BLaER1 treated with 17β-estradiol and CSF1 and Interleukin-3, amounts not matched to agents 10 nM and 100 nM (cell line): ENCODE data around the gene COPG2.

Experiments used
- H3K27ac ChIP-seq, 11 experiments: shearing (Covaris generic); formaldehyde crosslinking; 2 replicates each; pipeline ENCODE4 v1.8.1; 2022
- H3K27me3 ChIP-seq, 11 experiments: shearing (Covaris generic); formaldehyde crosslinking; 2 replicates each; pipeline ENCODE4 v1.8.1; 2022
- H3K36me3 ChIP-seq, 11 experiments: shearing (Covaris generic); formaldehyde crosslinking; 2 replicates each; pipeline ENCODE4 v1.8.1; 2022
- H3K4me1 ChIP-seq, 10 experiments: shearing (Covaris generic); formaldehyde crosslinking; 2 replicates each; pipeline ENCODE4 v1.8.1; 2022
- H3K4me2 ChIP-seq, 11 experiments: shearing (Covaris generic); formaldehyde crosslinking; 2 replicates each; pipeline ENCODE4 v1.8.1; 2022
- H3K4me3 ChIP-seq, 10 experiments: shearing (Covaris generic); formaldehyde crosslinking; 2 replicates each; pipeline ENCODE4 v1.8.1; 2022
- H3K9ac ChIP-seq, 11 experiments: shearing (Covaris generic); formaldehyde crosslinking; 2 replicates each; pipeline ENCODE4 v1.8.1; 2022
- H3K9me3 ChIP-seq, 11 experiments: shearing (Covaris generic); formaldehyde crosslinking; replicated peaks in 1 of 11; 2 replicates each; pipeline ENCODE4 v1.8.1; 2022
- H4K20me1 ChIP-seq, 11 experiments: shearing (Covaris generic); formaldehyde crosslinking; 2 replicates each; pipeline ENCODE4 v1.8.1; 2022
- Cebpa-rat ChIP-seq, 11 experiments: shearing (Covaris generic); IDR thresholded peaks; 2 replicates each; pipeline ENCODE4 v1.8.1; 2022

Gene COPG2

DNA sequence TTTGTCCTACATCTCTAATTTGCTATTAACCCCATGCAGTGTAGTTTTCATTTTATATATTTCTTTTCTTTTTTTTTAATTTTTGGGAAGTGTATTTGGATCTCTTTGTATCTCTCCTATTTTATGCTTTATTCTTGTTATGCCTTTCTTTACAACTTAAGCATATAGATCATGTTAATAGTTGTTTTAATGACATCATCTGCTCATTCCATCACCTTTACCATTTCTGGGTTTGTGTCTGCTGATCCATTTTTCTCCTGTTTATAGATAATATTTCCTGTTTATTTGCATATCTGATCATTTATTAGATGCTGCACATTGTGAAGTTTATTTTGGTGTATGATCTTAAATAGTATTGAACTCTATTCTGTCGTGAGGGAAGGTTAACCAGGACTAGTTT lies 13.7 kb downstream of the COPG2 start:
- Histone ChIP-seq H3K27me3 (no peaks in the 10 kb centered on the region), H3K4me3 (no peak overlapping the region), H3K27ac (no peak overlapping the region), H3K4me2 (no peak overlapping the region), H3K9ac (no peak overlapping the region), H3K4me1 (peaks cover 0 to 13% (median 8%) of the 10 kb centered on the region in 10 experiments; a peak in 16 of 20 replicates), H3K36me3 (peaks cover 5 to 45% (median 20%) of the 10 kb centered on the region in 11 experiments; a peak in 19 of 22 replicates), H4K20me1 (no peaks in the 10 kb centered on the region), H3K9me3 (peaks cover 0 to 9% (median 0%) of the 10 kb centered on the region in 11 experiments; a peak in 2 of 22 replicates)
- no peak for TF ChIP-seq Cebpa-rat (IDR thresholded peaks at IDR 0.05)

GRCh38 chr7:130650611-130651120 lies 17.9 kb downstream of the COPG2 start:
- Histone ChIP-seq H3K4me1 (peaks cover 0 to 25% (median 13%) of the 10 kb centered on the region in 10 experiments; a peak in 16 of 20 replicates), H3K4me3 (no peak overlapping the region), H3K9ac (no peak overlapping the region), H3K9me3 (peaks cover 0 to 45% (median 17%) of the 10 kb centered on the region in 11 experiments; a peak in 17 of 22 replicates), H3K27ac (no peak overlapping the region), H3K27me3 (no peaks in the 10 kb centered on the region), H3K4me2 (no peak overlapping the region), H3K36me3 (peaks cover 15 to 57% (median 25%) of the 10 kb centered on the region in 11 experiments; a peak in 18 of 22 replicates), H4K20me1 (no peaks in the 10 kb centered on the region)
- no peak for TF ChIP-seq Cebpa-rat (IDR thresholded peaks at IDR 0.05)

DNA sequence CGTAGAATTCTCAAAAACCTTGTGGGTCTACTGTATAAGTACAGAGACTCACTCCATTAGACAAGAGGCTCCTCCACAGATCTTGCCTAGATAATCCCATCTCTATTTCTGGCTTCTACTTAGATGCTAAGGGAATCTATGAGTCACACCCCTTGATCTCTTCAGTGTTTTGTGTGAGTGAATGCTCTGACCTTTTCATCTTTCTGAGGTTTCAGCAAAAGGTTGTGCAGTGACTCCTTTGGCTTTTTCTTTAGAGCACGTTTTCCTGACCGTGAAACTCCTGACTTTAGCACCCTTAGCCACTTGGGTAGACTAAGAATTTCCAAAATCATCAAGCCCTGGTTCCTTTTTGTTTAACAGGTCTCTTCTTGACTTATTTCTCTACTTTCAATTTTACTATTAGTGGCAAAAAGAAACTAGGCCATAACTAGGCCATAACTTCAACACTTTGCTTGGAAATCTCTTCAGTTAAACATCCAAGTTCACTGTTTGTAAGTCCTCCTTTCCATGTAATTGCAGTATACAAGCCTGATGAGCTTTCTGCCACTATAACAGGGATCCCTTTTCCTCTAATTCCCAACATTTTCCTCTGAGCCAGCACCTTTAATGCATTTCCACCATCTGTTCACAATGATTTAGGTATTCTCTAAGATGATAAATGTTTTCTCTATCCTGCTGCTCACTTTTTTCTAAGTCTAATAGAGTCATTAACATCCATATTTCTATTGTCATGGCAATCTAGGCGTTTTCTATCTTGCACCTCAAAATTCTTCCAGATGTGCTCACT lies 19.4 kb downstream of the COPG2 start:
- no peak overlapping the region for H3K9ac ChIP-seq
- no peak overlapping the region for H3K27ac ChIP-seq
- H3K36me3 ChIP-seq, result peaks cover 15 to 68% (median 26%) of the 10 kb centered on the region in 11 experiments; a peak in 19 of 22 replicates
- peaks cover 0 to 45% (median 20%) of the 10 kb centered on the region in 11 experiments; a peak in 17 of 22 replicates for H3K9me3 ChIP-seq
- H4K20me1 ChIP-seq, result no peaks in the 10 kb centered on the region
- no peak for TF ChIP-seq Cebpa-rat (IDR thresholded peaks at IDR 0.05)
- H3K27me3 ChIP-seq, result no peaks in the 10 kb centered on the region
- no peak overlapping the region for H3K4me3 ChIP-seq
- H3K4me2 ChIP-seq, result peak overlapping the region in 6 of 11 experiments; percentile 3 to 44 (median 19); a peak in 7 of 22 replicates
- peaks cover 0 to 25% (median 13%) of the 10 kb centered on the region in 10 experiments; a peak in 16 of 20 replicates for H3K4me1 ChIP-seq

- Histone ChIP-seq H3K27me3 (no peaks in the 10 kb centered on the region), H3K4me3 (no peak overlapping the region), H3K4me1 (peaks cover 0 to 20% (median 11%) of the 10 kb centered on the region in 10 experiments; a peak in 16 of 20 replicates), H3K9me3 (peaks cover 0 to 44% (median 20%) of the 10 kb centered on the region in 11 experiments; a peak in 17 of 22 replicates), H3K27ac (no peak overlapping the region), H4K20me1 (no peaks in the 10 kb centered on the region), H3K4me2 (peak overlapping the region in 6 of 11 experiments; percentile 3 to 44 (median 19); a peak in 9 of 22 replicates), H3K9ac (no peak overlapping the region), H3K36me3 (peaks cover 14 to 71% (median 26%) of the 10 kb centered on the region in 11 experiments; a peak in 19 of 22 replicates)
- no peak for TF ChIP-seq Cebpa-rat (IDR thresholded peaks at IDR 0.05)
Observed at GRCh38 chr7:130648580-130648979, 20.0 kb downstream of the COPG2 start.

DNA sequence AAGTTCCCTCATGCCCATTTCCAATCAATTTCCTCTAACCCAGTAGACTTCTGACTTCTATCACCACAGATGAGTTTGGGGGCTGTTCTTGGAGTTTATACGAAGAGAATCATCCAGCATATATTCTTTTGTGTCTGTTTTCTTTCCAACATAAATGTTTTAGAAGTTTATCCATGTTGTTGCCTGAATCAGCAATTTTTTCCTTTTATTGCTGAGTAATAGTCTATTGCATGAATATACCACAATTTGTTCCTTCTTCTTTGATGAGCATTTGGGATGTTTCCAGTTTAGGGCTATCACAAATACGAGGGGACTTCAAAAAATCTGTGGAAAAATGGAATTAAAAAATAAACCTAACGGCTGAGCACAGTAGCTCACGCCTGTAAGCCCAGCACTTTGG lies 26.2 kb downstream of the COPG2 start:
- H3K9ac ChIP-seq, result no peak overlapping the region
- no peaks in the 10 kb centered on the region for H3K27me3 ChIP-seq
- no peak overlapping the region for H3K27ac ChIP-seq
- 0 out of 20 replicates have a peak, but pooled peaks cover 0 to 5% (median 0%) of the 10 kb centered on the region in 10 experiments for H3K4me1 ChIP-seq
- H4K20me1 ChIP-seq, result no peaks in the 10 kb centered on the region
- H3K36me3 ChIP-seq, result peaks cover 4 to 64% (median 28%) of the 10 kb centered on the region in 11 experiments; a peak in 19 of 22 replicates
- no peak overlapping the region for H3K4me3 ChIP-seq
- TF ChIP-seq Cebpa-rat (IDR thresholded peaks at IDR 0.05), result no peak
- no peak overlapping the region for H3K4me2 ChIP-seq
- peaks cover 21 to 42% (median 36%) of the 10 kb centered on the region in 11 experiments for H3K9me3 ChIP-seq

DNA sequence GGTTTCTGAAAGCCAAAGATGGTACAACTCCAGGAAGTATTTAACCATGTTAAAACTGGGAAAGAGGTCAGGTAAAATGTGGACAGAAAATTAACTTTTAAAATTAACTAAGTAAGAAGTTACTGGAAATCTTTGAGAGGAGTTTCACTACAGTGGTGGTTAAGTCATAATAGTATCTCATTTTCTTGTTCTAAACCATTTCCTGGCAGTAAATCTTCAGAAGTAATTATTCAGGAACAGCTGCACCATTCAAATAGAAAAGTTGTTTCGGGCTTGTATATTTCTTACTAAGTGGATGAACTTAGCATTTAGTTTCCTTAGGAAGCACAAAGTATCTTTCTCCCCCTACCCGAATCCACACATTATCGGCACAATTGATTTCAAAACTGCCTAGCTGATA lies 27.1 kb downstream of the COPG2 start:
- H3K27ac ChIP-seq, result no peak overlapping the region
- H4K20me1 ChIP-seq, result no peaks in the 10 kb centered on the region
- no peak overlapping the region for H3K9ac ChIP-seq
- peaks cover 4 to 58% (median 23%) of the 10 kb centered on the region in 11 experiments; a peak in 19 of 22 replicates for H3K36me3 ChIP-seq
- H3K4me2 ChIP-seq, result no peak overlapping the region
- 0 out of 20 replicates have a peak, but pooled peaks cover 0 to 5% (median 0%) of the 10 kb centered on the region in 10 experiments for H3K4me1 ChIP-seq
- TF ChIP-seq Cebpa-rat (IDR thresholded peaks at IDR 0.05), result no peak
- no peaks in the 10 kb centered on the region for H3K27me3 ChIP-seq
- no peak overlapping the region for H3K4me3 ChIP-seq
- H3K9me3 ChIP-seq, result peaks cover 28 to 43% (median 36%) of the 10 kb centered on the region in 11 experiments

DNA sequence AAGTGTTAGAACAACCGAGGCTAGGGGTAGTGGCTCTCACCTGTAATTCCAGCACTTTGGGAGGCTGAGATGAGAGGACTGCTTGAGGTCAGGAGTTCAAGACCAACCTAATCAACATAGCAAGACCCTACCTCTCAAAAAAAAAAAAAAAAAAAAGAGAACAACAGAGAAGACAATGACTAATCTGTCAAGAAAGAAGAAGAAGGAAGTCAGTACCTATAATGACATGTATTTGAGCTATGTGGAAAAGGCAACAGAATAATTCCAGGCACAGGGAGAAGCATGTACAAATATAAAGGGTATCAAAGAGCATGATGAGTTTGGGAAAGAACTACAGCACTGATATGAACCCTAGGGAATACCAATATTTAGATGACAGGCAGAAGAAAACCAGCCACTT lies 27.5 kb downstream of the COPG2 start:
- H3K4me2 ChIP-seq, result no peak overlapping the region
- 0 out of 20 replicates have a peak, but pooled peaks cover 0 to 5% (median 0%) of the 10 kb centered on the region in 10 experiments for H3K4me1 ChIP-seq
- H3K36me3 ChIP-seq, result peaks cover 4 to 54% (median 23%) of the 10 kb centered on the region in 11 experiments; a peak in 19 of 22 replicates
- H4K20me1 ChIP-seq, result no peaks in the 10 kb centered on the region
- no peaks in the 10 kb centered on the region for H3K27me3 ChIP-seq
- H3K4me3 ChIP-seq, result no peak overlapping the region
- H3K9ac ChIP-seq, result no peak overlapping the region
- peaks cover 31 to 44% (median 39%) of the 10 kb centered on the region in 11 experiments for H3K9me3 ChIP-seq
- H3K27ac ChIP-seq, result no peak overlapping the region
- TF ChIP-seq Cebpa-rat (IDR thresholded peaks at IDR 0.05), result no peak

- H3K27me3 ChIP-seq, result no peaks in the 10 kb centered on the region
- no peaks in the 10 kb centered on the region for H4K20me1 ChIP-seq
- H3K9me3 ChIP-seq, result peaks cover 35 to 54% (median 48%) of the 10 kb centered on the region in 11 experiments
- no peak overlapping the region for H3K4me3 ChIP-seq
- H3K27ac ChIP-seq, result no peak overlapping the region
- TF ChIP-seq Cebpa-rat (IDR thresholded peaks at IDR 0.05), result no peak
- H3K9ac ChIP-seq, result no peak overlapping the region
- H3K4me2 ChIP-seq, result no peak overlapping the region
- H3K36me3 ChIP-seq, result peaks cover 4 to 37% (median 22%) of the 10 kb centered on the region in 11 experiments; a peak in 19 of 22 replicates
- 0 out of 20 replicates have a peak, but pooled peaks cover 0 to 5% (median 0%) of the 10 kb centered on the region in 10 experiments for H3K4me1 ChIP-seq
Observed at GRCh38 chr7:130639388-130639787, 29.2 kb downstream of the COPG2 start.

GRCh38 chr7:130632111-130632510 lies 36.4 kb downstream of the COPG2 start:
- no peak for TF ChIP-seq Cebpa-rat (IDR thresholded peaks at IDR 0.05)
- no peak overlapping the region for H3K9ac ChIP-seq
- H3K9me3 ChIP-seq, result peaks cover 38 to 61% (median 46%) of the 10 kb centered on the region in 11 experiments
- peaks cover 0 to 15% (median 7%) of the 10 kb centered on the region in 11 experiments; a peak in 13 of 22 replicates for H3K36me3 ChIP-seq
- H3K4me2 ChIP-seq, result 0 out of 22 replicates have a peak overlapping the region, but pooled peaks of 1 of the 11 experiments have one; percentile 4
- H4K20me1 ChIP-seq, result no peaks in the 10 kb centered on the region
- H3K27ac ChIP-seq, result no peak overlapping the region
- H3K27me3 ChIP-seq, result no peaks in the 10 kb centered on the region
- peaks cover 0 to 8% (median 0%) of the 10 kb centered on the region in 10 experiments; a peak in 4 of 20 replicates for H3K4me1 ChIP-seq
- no peak overlapping the region for H3K4me3 ChIP-seq
